ENCODE results near the gene VIM.

Gene VIM

DNA sequence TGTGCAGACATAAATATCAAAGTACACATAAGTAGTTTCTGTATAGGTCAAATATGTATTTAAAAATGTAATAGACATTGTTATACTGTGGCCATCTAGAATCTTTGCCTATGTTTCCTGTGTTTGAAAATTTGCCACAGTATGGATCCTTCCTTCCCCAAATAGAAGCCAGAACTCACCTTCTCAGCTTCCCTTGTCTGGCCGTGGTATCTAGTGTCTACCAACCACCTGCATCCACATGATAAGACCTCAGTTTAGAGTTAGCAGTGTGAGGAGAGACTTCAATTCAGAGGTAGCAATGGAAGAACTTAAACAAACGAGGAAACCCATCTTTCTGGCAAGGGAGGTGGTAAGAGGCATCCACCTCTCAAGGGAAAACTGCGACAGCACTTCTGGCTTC lies 31.5 kb upstream of the VIM start:
- Histone ChIP-seq H2AFZ (ENCODE audit: low read length) (no peak overlapping the region), H3K36me3 (ENCODE audit: insufficient read depth, low read length) (no peaks in the 10 kb centered on the region), H3K27me3 (ENCODE audit: insufficient read depth, low read length) (no peaks in the 10 kb centered on the region), H3K79me2 (ENCODE audit: insufficient read depth, low read length) (no peaks in the 10 kb centered on the region), H3K9me3 (ENCODE audit: low read length) (no peaks in the 10 kb centered on the region), H3K9me2 (ENCODE audit: low read depth, low read length) (no peaks in the 10 kb centered on the region), H3K4me1 (ENCODE audit: insufficient read depth, low read length, severe bottlenecking) (peaks cover 10% of the 10 kb centered on the region), H3F3A (ENCODE audit: insufficient read depth, low read length) (no peaks in the 10 kb centered on the region), H3K4me2 (ENCODE audit: low read length) (no peak overlapping the region), H4K20me1 (ENCODE audit: insufficient read depth, low read length) (no peaks in the 10 kb centered on the region), H3K9ac (ENCODE audit: low read length) (no peak overlapping the region), H3K27ac (ENCODE audit: low read depth, low read length, poor library complexity, severe bottlenecking) (no peak overlapping the region), H3K4me3 (ENCODE audit: low read depth, low read length, poor library complexity, severe bottlenecking) (no peak overlapping the region)
- no peak for TF ChIP-seq EZH2 (IDR thresholded peaks at IDR 0.05; ENCODE audit: borderline replicate concordance, low read length)
- TF ChIP-seq, protein P1, sequence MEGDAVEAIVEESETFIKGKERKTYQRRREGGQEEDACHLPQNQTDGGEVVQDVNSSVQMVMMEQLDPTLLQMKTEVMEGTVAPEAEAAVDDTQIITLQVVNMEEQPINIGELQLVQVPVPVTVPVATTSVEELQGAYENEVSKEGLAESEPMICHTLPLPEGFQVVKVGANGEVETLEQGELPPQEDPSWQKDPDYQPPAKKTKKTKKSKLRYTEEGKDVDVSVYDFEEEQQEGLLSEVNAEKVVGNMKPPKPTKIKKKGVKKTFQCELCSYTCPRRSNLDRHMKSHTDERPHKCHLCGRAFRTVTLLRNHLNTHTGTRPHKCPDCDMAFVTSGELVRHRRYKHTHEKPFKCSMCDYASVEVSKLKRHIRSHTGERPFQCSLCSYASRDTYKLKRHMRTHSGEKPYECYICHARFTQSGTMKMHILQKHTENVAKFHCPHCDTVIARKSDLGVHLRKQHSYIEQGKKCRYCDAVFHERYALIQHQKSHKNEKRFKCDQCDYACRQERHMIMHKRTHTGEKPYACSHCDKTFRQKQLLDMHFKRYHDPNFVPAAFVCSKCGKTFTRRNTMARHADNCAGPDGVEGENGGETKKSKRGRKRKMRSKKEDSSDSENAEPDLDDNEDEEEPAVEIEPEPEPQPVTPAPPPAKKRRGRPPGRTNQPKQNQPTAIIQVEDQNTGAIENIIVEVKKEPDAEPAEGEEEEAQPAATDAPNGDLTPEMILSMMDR (IDR thresholded peaks at IDR 0.05; ENCODE audit: low read length) = no peak

DNA sequence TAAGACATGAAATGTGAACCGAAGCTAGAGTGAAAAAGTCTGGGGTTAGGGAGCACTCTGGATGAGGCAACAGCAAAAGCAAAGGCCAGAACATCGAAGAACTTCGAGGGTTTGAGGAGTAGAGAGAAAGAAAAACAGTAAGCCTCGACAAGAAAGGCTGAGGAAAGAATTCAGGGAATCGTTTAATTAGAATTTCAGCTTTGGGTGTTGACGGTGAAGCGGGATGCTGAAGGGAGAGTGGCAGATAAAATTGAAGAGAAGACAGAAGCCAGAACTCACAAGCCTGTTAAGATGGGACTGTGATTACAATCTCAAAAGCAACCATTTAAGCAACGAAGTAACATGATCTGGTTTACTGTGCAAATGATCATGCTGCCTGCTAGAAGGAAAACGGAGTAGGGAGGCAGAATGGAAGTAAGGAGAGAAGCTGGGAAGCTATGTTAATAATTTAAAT lies 28.7 kb upstream of the VIM start:
- Histone ChIP-seq H3K4me1 (ENCODE audit: insufficient read depth, low read length, severe bottlenecking) (peaks cover 13% of the 10 kb centered on the region), H3F3A (ENCODE audit: insufficient read depth, low read length) (no peaks in the 10 kb centered on the region), H3K36me3 (ENCODE audit: insufficient read depth, low read length) (no peaks in the 10 kb centered on the region), H3K9ac (ENCODE audit: low read length) (no peak overlapping the region), H3K27me3 (ENCODE audit: insufficient read depth, low read length) (no peaks in the 10 kb centered on the region), H3K9me2 (ENCODE audit: low read depth, low read length) (no peaks in the 10 kb centered on the region), H3K9me3 (ENCODE audit: low read length) (no peaks in the 10 kb centered on the region), H2AFZ (ENCODE audit: low read length) (no peak overlapping the region), H3K4me2 (ENCODE audit: low read length) (no peak overlapping the region), H4K20me1 (ENCODE audit: insufficient read depth, low read length) (no peaks in the 10 kb centered on the region), H3K27ac (ENCODE audit: low read depth, low read length, poor library complexity, severe bottlenecking) (no peak overlapping the region), H3K4me3 (ENCODE audit: low read depth, low read length, poor library complexity, severe bottlenecking) (no peak overlapping the region), H3K79me2 (ENCODE audit: insufficient read depth, low read length) (no peaks in the 10 kb centered on the region)
- TF ChIP-seq, protein P1 (IDR thresholded peaks at IDR 0.05; ENCODE audit: low read length) = no peak
- no peak for TF ChIP-seq EZH2 (IDR thresholded peaks at IDR 0.05; ENCODE audit: borderline replicate concordance, low read length)

DNA sequence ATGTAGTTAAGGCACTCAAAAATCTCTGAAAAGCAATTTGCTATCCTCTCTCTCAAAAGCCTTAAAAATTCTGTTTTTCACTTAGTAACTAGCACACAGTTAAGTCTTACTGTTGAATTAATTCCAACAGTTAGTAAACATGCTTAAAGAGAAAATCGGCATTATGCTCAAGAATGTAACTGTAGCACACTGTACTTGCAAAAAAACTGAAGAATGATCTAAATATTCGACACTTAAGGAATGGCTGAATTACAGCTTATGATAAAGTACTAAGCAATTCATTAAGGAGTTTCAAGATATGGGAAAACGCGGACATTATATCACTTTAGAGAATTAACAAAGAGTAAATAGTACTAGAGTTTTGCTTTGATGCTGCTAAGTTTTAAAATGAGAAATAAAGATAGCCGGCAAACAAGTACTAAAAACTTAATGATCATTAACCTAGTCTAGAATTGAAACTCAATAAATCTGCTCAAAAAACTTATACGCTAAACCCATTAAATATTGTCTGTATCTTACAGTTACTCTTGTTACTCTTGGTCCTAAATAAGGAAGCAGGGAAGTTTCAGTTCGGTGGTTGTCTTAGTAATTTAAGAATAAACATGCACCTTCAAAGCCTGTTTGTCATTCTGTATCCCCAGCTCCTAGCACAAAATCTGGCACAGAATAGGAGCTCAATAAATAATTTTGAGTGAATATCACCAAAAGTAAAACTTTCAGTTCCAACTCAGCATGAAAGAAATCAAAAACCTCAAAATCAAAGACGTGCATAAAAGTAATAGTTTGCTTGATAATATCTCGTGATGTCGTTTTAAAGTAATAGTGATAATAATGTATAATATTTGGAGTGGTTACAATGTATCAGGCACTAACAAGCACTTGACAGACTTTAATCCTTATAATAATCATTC lies 27.8 kb upstream of the VIM start:
- Histone ChIP-seq H2AFZ (ENCODE audit: low read length) (no peak overlapping the region), H3K27ac (ENCODE audit: low read depth, low read length, poor library complexity, severe bottlenecking) (no peak overlapping the region), H3K9me2 (ENCODE audit: low read depth, low read length) (no peaks in the 10 kb centered on the region), H3K27me3 (ENCODE audit: insufficient read depth, low read length) (no peaks in the 10 kb centered on the region), H3K4me3 (ENCODE audit: low read depth, low read length, poor library complexity, severe bottlenecking) (peak overlapping the region; percentile 79), H4K20me1 (ENCODE audit: insufficient read depth, low read length) (no peaks in the 10 kb centered on the region), H3K79me2 (ENCODE audit: insufficient read depth, low read length) (no peaks in the 10 kb centered on the region), H3K4me1 (ENCODE audit: insufficient read depth, low read length, severe bottlenecking) (peaks cover 13% of the 10 kb centered on the region), H3K36me3 (ENCODE audit: insufficient read depth, low read length) (no peaks in the 10 kb centered on the region), H3K9ac (ENCODE audit: low read length) (peak overlapping the region; percentile 67; the same call in 1 of the 2 replicates), H3K4me2 (ENCODE audit: low read length) (peak overlapping the region; percentile 78), H3K9me3 (ENCODE audit: low read length) (no peaks in the 10 kb centered on the region), H3F3A (ENCODE audit: insufficient read depth, low read length) (no peaks in the 10 kb centered on the region)
- no peak for TF ChIP-seq EZH2 (IDR thresholded peaks at IDR 0.05; ENCODE audit: borderline replicate concordance, low read length)
- TF ChIP-seq, protein P1 (IDR thresholded peaks at IDR 0.05; ENCODE audit: low read length) = no peak
